H1 (cell line): ENCODE results near the gene CDC42EP5. TPM values are rescaled to one million over a fixed set of nuclear protein-coding genes. Genes with fewer than 3 reads are reported as not detected.

Experiments
- HDAC6 ChIP-seq: IDR thresholded peaks from one replicate; pipeline ENCODE4 v1.7.1; 2012; ENCODE audit warnings: low read depth, mild to moderate bottlenecking, inconsistent platforms, low read length, moderate library complexity
- polyA plus RNA-seq, 7 experiments: library from polyadenylated mRNA; depleted of rRNA in 3 of 7; stranded (reverse) in 5 of 7; unstranded in 2 of 7; fragments of >200 nt in 5 of 7; fragments of 200-250 nt in 2 of 7; gene quantifications; 1 replicate in 5 of 7; 2 replicates in 1 of 7; 4 replicates in 1 of 7; pipeline versions ENCODE4 v1.2.1 to v1.2.3, GENCODE V29; 2011 to 2013; ENCODE audit warnings: missing spikeins in 2 of 7, mixed read lengths in 2 of 7
- total RNA-seq: library from RNA; stranded (reverse); fragmentation: NEBNext Ultra II Directional; extraction: Animal tissue kit (Norgen Biotek cat#: 25700); gene quantifications from 2 replicates; pipeline ENCODE4 v1.2.1, GENCODE V29; 2021

Gene CDC42EP5
- total and polyA plus RNA-seq, 2 of the 8 experiments (the other 6 are each of a cell fraction or from before 2014, with no cell fraction given), result 1.8 to 2.1 TPM

- no peak for TF ChIP-seq HDAC6
Measured at GRCh38 chr19:54480051-54480450, 7.0 kb upstream of the CDC42EP5 start (continued).
